Right kidney (tissue), 9 donors: Measurements from ENCODE around the gene CDK13.
"Not testable (repeated sequence)": the region's sequence is repeated elsewhere in the genome, so short reads cannot be mapped to it uniquely, and the experiment has no call there.

Source experiments
- DNase-seq: peaks from one replicate; pipeline ENCODE4 v3.0.0-alpha.2; 2016
- long read RNA-seq, 8 donors: transcript quantifications; one replicate each; lab custom pipeline, GENCODE V29; 2026

The CDK13 gene
- long read RNA-seq, donor 1, full-length matches to known transcripts = 8 of 8 reads
- long read RNA-seq, donor 1, partial matches to known transcripts = 0 of 8 reads
- long read RNA-seq, donor 1, other reads (novel, unspliced or antisense) = 0 of 8 reads
- long read RNA-seq, donor 2, partial matches to known transcripts = 0 of 5 reads
- long read RNA-seq, donor 2, other reads (novel, unspliced or antisense) = 0 of 5 reads
- long read RNA-seq, donor 3, full-length matches to known transcripts = 6 of 6 reads
- long read RNA-seq, donor 3, partial matches to known transcripts = 0 of 6 reads
- long read RNA-seq, donor 3, other reads (novel, unspliced or antisense) = 0 of 6 reads
- long read RNA-seq, donor 4, full-length matches to known transcripts = 10 of 17 reads
- long read RNA-seq, donor 4, partial matches to known transcripts = 7 of 17 reads
- long read RNA-seq, donor 4, other reads (novel, unspliced or antisense) = 0 of 17 reads
- long read RNA-seq, donor 5, full-length matches to known transcripts = 10 of 10 reads
- long read RNA-seq, donor 5, partial matches to known transcripts = 0 of 10 reads
- long read RNA-seq, donor 5, other reads (novel, unspliced or antisense) = 0 of 10 reads
- long read RNA-seq, donor 6, full-length matches to known transcripts = 12 of 24 reads
- long read RNA-seq, donor 6, partial matches to known transcripts = 12 of 24 reads
- long read RNA-seq, donor 6, other reads (novel, unspliced or antisense) = 0 of 24 reads
- long read RNA-seq, donor 7, full-length matches to known transcripts = 14 of 165 reads
- long read RNA-seq, donor 7, partial matches to known transcripts = 0 of 165 reads
- long read RNA-seq, donor 7, other reads (novel, unspliced or antisense) = 151 of 165 reads
- long read RNA-seq, donor 8, full-length matches to known transcripts = 4 of 4 reads
- long read RNA-seq, donor 8, partial matches to known transcripts = 0 of 4 reads
- long read RNA-seq, donor 8, other reads (novel, unspliced or antisense) = 0 of 4 reads

- peak; percentile 94 for DNase-seq
Observed at GRCh38 chr7:39949971-39950472, at the start of gene CDK13. Gene CDK13 (plus strand): TSS chr7:39950256. CDS start chr7:39950642, 386 bp downstream.

DNA sequence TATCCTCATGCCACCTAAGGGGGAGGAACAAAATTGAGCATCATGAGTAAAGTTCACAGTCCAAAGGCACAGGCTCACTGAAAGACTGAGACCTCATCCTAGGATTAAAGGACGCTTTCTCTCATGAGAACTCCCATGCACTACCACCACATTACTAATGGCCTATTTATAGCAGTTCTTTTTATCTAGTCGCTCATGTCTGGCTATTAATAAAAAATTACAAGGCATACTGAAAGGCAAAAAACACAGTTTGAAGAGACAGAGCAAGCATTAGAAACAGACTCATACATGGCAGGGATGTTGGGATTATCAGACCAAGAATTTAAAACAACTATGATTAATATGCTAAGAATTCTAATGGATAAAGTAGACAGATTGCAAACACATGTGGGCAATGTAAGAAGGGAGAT, 46.0 kb upstream of the CDK13 start:
- DNase-seq = no peak

DNA sequence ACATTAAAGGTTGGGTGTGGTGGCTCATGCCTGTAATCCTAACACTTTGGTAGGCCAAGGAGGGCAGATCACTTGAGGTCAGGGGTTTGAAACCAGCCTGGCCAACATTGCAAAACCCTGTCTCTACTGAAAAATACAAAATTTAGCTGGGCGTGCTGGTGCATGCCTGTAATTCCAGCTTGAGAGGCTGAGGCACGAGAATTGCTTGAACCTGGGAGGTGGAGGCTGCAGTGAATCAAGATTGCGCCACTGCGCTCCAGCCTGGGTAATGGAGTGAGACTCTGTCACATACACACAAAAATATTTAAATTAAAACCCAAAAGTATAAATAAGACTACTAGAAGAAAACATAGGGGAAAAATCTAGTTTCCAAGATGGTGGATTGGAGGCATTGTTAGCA, 41.9 kb upstream of the CDK13 start:
- no peak for DNase-seq

GRCh38 chr7:39908973-39909372, 41.1 kb upstream of the CDK13 start:
- no peak for DNase-seq

DNA sequence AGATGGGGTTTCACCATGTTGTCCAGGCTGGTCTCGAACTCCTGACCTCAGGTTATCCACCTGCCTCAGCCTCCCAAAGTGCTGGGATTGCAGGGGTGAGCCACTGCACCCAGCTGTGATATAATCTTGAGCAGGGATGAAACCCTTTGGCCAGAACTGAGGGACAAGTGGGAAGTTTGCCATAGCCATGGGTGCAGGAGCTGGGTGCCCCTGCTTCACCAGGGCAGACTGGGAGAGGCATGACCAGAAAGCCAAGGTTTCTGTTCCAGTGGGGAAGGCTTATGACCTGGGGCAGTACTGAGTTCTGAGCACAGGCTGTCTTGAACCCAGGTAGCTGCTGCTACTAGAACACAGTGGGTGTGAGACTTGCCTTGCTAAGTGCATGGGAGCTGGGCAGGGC, 40.5 kb upstream of the CDK13 start:
- no peak for DNase-seq

GRCh38 chr7:39910108-39910869, 39.8 kb upstream of the CDK13 start:
- DNase-seq = no peak

GRCh38 chr7:39911167-39911566, 38.9 kb upstream of the CDK13 start:
- DNase-seq = no peak

GRCh38 chr7:39915847-39916246, 34.2 kb upstream of the CDK13 start:
- DNase-seq = not testable (repeated sequence)

DNA sequence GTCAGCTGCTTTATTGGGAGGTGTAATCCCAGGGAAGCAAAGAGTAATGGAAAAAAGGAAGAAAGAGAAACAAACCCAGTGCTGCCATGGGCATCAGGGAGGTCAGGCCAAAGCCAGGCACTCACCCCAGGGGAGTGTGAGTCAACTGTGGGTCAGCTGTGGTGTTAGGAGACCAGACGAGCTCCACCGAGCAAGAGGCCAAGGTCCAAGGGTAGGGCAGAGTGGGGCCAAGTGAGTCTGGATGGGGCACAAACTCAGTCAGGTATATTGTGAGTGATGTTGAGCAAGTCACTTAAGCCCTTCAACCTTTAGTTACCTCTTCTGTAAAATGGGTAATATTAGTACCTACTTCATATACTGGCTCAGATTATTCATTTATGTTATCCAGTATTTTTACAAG, 30.4 kb upstream of the CDK13 start:
- no peak for DNase-seq

GRCh38 chr7:39921506-39922175, 28.4 kb upstream of the CDK13 start:
- no peak for DNase-seq

- DNase-seq = no peak
Observed at GRCh38 chr7:39922580-39922979, 27.5 kb upstream of the CDK13 start.

GRCh38 chr7:39923091-39923490, 27.0 kb upstream of the CDK13 start:
- no peak for DNase-seq

- no peak for DNase-seq
Observed at GRCh38 chr7:39924122-39924521, 25.9 kb upstream of the CDK13 start.

- DNase-seq = no peak
Observed at GRCh38 chr7:39926111-39926510, 23.9 kb upstream of the CDK13 start.

DNA sequence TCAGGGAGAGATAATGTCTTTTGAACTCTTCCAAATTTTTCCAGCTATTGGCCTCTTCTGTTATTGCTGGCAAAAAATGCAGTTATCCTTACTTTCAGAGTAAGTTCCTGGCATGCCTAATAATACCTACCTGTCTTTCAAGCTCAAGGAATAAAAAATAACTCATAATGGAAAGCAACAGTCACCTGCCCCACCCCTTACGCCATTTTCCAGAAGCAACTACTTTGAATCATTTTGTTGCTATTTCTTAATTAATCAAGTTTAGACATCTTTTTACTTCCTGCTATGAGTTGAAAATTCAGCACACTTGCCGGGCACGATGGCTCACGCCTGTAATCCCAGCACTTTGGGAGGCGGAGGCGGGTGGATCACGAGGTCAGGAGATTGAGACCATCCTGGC, 23.0 kb upstream of the CDK13 start:
- DNase-seq = no peak

GRCh38 chr7:39934132-39934531, 15.9 kb upstream of the CDK13 start:
- no peak for DNase-seq

- no peak for DNase-seq
Observed at GRCh38 chr7:39936761-39937160, 13.3 kb upstream of the CDK13 start.

- no peak for DNase-seq
Observed at GRCh38 chr7:39937366-39938153, 12.5 kb upstream of the CDK13 start.

DNA sequence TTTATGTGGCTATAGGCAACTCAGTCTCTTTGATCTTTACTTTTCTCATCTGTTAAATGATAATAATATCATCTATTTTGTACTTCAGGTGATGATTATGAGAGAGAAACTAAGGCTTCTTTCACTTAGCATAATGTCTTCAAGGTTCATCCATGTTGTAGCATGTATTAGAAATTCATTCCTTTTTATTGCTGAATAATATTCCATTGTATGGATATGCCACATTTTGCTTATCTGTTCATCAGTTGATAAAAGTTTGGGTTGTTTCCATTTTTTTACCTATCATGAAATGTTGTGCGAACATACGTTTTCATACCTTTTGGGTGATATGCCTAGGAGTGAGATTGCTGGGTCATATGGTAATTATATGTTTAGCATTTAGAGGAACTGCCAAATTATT, 7.2 kb upstream of the CDK13 start:
- no peak for DNase-seq

GRCh38 chr7:39946693-39947092, 3.4 kb upstream of the CDK13 start:
- no peak for DNase-seq
